ENCODE data around the gene PRDM9.

DNA sequence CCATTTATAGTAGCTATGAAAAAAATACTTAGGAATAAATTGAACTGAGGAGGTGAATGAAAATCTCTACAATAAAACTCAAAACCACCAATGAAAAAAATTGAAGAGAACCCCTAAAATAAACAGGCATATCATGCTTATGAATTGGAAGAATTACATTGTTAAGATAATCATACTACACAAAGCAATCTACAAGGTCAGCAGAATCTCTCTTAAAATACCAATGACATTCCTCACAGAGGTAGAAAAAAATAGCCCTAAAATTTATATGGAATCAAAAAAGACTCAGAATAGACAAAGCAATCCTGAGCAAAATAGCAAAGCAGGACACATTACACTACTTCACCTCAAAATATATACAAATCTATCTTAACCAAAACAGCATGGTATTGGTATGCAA, 23.2 kb downstream of the PRDM9 start:
- TF ChIP-seq POLR2A (IDR thresholded peaks at IDR 0.05) = no peak
- TF ChIP-seq, protein P1, sequence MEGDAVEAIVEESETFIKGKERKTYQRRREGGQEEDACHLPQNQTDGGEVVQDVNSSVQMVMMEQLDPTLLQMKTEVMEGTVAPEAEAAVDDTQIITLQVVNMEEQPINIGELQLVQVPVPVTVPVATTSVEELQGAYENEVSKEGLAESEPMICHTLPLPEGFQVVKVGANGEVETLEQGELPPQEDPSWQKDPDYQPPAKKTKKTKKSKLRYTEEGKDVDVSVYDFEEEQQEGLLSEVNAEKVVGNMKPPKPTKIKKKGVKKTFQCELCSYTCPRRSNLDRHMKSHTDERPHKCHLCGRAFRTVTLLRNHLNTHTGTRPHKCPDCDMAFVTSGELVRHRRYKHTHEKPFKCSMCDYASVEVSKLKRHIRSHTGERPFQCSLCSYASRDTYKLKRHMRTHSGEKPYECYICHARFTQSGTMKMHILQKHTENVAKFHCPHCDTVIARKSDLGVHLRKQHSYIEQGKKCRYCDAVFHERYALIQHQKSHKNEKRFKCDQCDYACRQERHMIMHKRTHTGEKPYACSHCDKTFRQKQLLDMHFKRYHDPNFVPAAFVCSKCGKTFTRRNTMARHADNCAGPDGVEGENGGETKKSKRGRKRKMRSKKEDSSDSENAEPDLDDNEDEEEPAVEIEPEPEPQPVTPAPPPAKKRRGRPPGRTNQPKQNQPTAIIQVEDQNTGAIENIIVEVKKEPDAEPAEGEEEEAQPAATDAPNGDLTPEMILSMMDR (IDR thresholded peaks at IDR 0.05) = no peak

Data from esophagus squamous epithelium (tissue), 4 donors.